HG03439 (cell line): ENCODE measurements around the gene TUBGCP2.
A peak's percentile ranks its signal among the peaks of the same experiment; 100 is the strongest.
"Not testable (repeated sequence)": the region's sequence is repeated elsewhere in the genome, so short reads cannot be mapped to it uniquely, and the experiment has no call there.

Experiments used
- ATAC-seq: cut with Tn5 transposase; IDR thresholded peaks from one replicate; pipeline ENCODE4 v1.9.1; 2021; ENCODE audit warnings: mild to moderate bottlenecking, moderate library complexity; ENCODE audit not compliant: unreplicated experiment

The TUBGCP2 gene

GRCh38 chr10:133270204-133270603, 38.5 kb downstream of the TUBGCP2 start:
- ATAC-seq: no peak

GRCh38 chr10:133269367-133269766, 39.3 kb downstream of the TUBGCP2 start:
- no peak for ATAC-seq

GRCh38 chr10:133268532-133268931, 40.1 kb downstream of the TUBGCP2 start:
- no peak for ATAC-seq

- ATAC-seq: no peak
Measured at GRCh38 chr10:133267829-133268228, 40.8 kb downstream of the TUBGCP2 start.

GRCh38 chr10:133267293-133267692, 41.4 kb downstream of the TUBGCP2 start:
- no peak for ATAC-seq

GRCh38 chr10:133266056-133266795, 42.4 kb downstream of the TUBGCP2 start:
- ATAC-seq: no peak

GRCh38 chr10:133265052-133265451, 43.6 kb downstream of the TUBGCP2 start:
- not testable (repeated sequence) for ATAC-seq

- ATAC-seq: no peak
Measured at GRCh38 chr10:133264461-133264860, 44.2 kb downstream of the TUBGCP2 start.

GRCh38 chr10:133263674-133264073, 45.0 kb downstream of the TUBGCP2 start:
- no peak for ATAC-seq

GRCh38 chr10:133262696-133263095, 46.0 kb downstream of the TUBGCP2 start:
- no peak for ATAC-seq

GRCh38 chr10:133261726-133262325, 46.8 kb downstream of the TUBGCP2 start:
- peak; percentile 57 for ATAC-seq

GRCh38 chr10:133260895-133261725, 47.6 kb downstream of the TUBGCP2 start:
- ATAC-seq: peak; percentile 55

- ATAC-seq: no peak
Measured at GRCh38 chr10:133259602-133259989, 49.1 kb downstream of the TUBGCP2 start.

- ATAC-seq: no peak
Measured at GRCh38 chr10:133258818-133259601, 49.7 kb downstream of the TUBGCP2 start.

GRCh38 chr10:133258066-133258817, 50.4 kb downstream of the TUBGCP2 start:
- no peak for ATAC-seq

- no peak for ATAC-seq
Measured at GRCh38 chr10:133257489-133258065, 51.1 kb downstream of the TUBGCP2 start.

GRCh38 chr10:133255323-133255722, 53.3 kb downstream of the TUBGCP2 start:
- ATAC-seq: no peak

GRCh38 chr10:133254421-133255120, 54.1 kb downstream of the TUBGCP2 start:
- ATAC-seq: no peak

GRCh38 chr10:133253361-133253955, 55.2 kb downstream of the TUBGCP2 start:
- no peak for ATAC-seq
